H9 (cell line): ENCODE data around the gene MYO1D. TPM values are rescaled to one million over a fixed set of nuclear protein-coding genes. Genes with fewer than 3 reads are reported as not detected.

Experiments used
- DNase-seq: peaks from one replicate; pipeline ENCODE4 v3.0.0-alpha.2; 2017
- H2AFZ ChIP-seq: one replicate; pipeline ENCODE4 v1.6.1; 2013; ENCODE audit warnings: mild to moderate bottlenecking, low read length, control low read depth, moderate library complexity
- H2AK5ac ChIP-seq: 2 replicates; pipeline ENCODE4 v1.6.1; 2013; ENCODE audit warnings: low read length, control low read depth, mixed read lengths; ENCODE audit not compliant: insufficient read length
- H2BK120ac ChIP-seq: one replicate; pipeline ENCODE4 v1.6.1; 2013; ENCODE audit warnings: low read depth, mild to moderate bottlenecking, low read length, control low read depth, inconsistent platforms; ENCODE audit not compliant: poor library complexity, severe bottlenecking
- H2BK12ac ChIP-seq: 2 replicates; pipeline ENCODE4 v1.6.1; 2013; ENCODE audit warnings: low read length, control low read depth, mixed read lengths, low read depth; ENCODE audit not compliant: insufficient read length
- H2BK15ac ChIP-seq: 2 replicates; pipeline ENCODE4 v1.6.1; 2013; ENCODE audit warnings: low read depth, low read length, control low read depth
- H2BK20ac ChIP-seq: one replicate; pipeline ENCODE4 v1.6.1; 2013; ENCODE audit warnings: low read depth, mild to moderate bottlenecking, low read length, control low read depth, inconsistent platforms; ENCODE audit not compliant: poor library complexity, severe bottlenecking
- H2BK5ac ChIP-seq: 2 replicates; pipeline ENCODE4 v1.6.1; 2013; ENCODE audit warnings: low read length, control low read depth, mixed read lengths; ENCODE audit not compliant: insufficient read length
- H3K14ac ChIP-seq: 2 replicates; pipeline ENCODE4 v1.6.1; 2013; ENCODE audit warnings: low read length, control low read depth; ENCODE audit not compliant: insufficient read depth
- H3K18ac ChIP-seq: 2 replicates; pipeline ENCODE4 v1.6.1; 2013; ENCODE audit warnings: low read depth, mild to moderate bottlenecking, mixed read lengths, low read length, control low read depth; ENCODE audit not compliant: insufficient read length
- H3K23ac ChIP-seq: 2 replicates; pipeline ENCODE4 v1.6.1; 2013; ENCODE audit warnings: low read length, control low read depth, mixed read lengths, low read depth; ENCODE audit not compliant: insufficient read length
- H3K23me2 ChIP-seq: 2 replicates; pipeline ENCODE4 v1.6.1; 2013; ENCODE audit warnings: low read depth, mild to moderate bottlenecking, mixed read lengths, low read length, control low read depth; ENCODE audit not compliant: insufficient read length, poor library complexity, severe bottlenecking
- H3K27ac ChIP-seq: 2 replicates; pipeline ENCODE4 v1.5.1; 2013; ENCODE audit warnings: low read length, control low read depth, mixed read lengths, low read depth; ENCODE audit not compliant: insufficient read length
- H3K27me3 ChIP-seq: 2 replicates; pipeline ENCODE4 v1.6.1; 2013; ENCODE audit warnings: low read length, control low read depth, inconsistent platforms; ENCODE audit not compliant: insufficient read depth
- H3K4ac ChIP-seq: 2 replicates; pipeline ENCODE4 v1.6.1; 2013; ENCODE audit warnings: low read depth, mild to moderate bottlenecking, control low read depth, inconsistent platforms, low read length, moderate library complexity
- H3K4me1 ChIP-seq: 2 replicates; pipeline ENCODE4 v1.6.1; 2013; ENCODE audit warnings: low read length, control low read depth, inconsistent platforms; ENCODE audit not compliant: insufficient read depth
- H3K4me2 ChIP-seq: 2 replicates; pipeline ENCODE4 v1.6.1; 2013; ENCODE audit warnings: low read length, control low read depth, mixed read lengths; ENCODE audit not compliant: insufficient read length, insufficient read depth
- H3K56ac ChIP-seq: 2 replicates; pipeline ENCODE4 v1.6.1; 2013; ENCODE audit warnings: low read depth, mild to moderate bottlenecking, mixed read lengths, low read length, control low read depth; ENCODE audit not compliant: insufficient read length
- H3K79me1 ChIP-seq: 2 replicates; pipeline ENCODE4 v1.6.1; 2013; ENCODE audit warnings: low read depth, mild to moderate bottlenecking, moderate library complexity, low read length, control low read depth, inconsistent platforms; ENCODE audit not compliant: insufficient read depth, poor library complexity, severe bottlenecking
- H3K79me2 ChIP-seq: 2 replicates; pipeline ENCODE4 v1.6.1; 2013; ENCODE audit warnings: low read length, control low read depth, inconsistent platforms; ENCODE audit not compliant: insufficient read depth
- H3K9ac ChIP-seq: 2 replicates; pipeline ENCODE4 v1.6.1; 2013; ENCODE audit warnings: low read length, control low read depth, mixed read lengths; ENCODE audit not compliant: insufficient read length; ENCODE audit errors: extremely low read depth
- H3K9me3 ChIP-seq: one replicate; pipeline ENCODE4 v1.6.1; 2013; ENCODE audit warnings: low read depth, low read length, inconsistent platforms; ENCODE audit not compliant: control insufficient read depth
- H3T11ph ChIP-seq: one replicate; pipeline ENCODE4 v1.6.1; 2013; ENCODE audit warnings: mild to moderate bottlenecking, low read length, control low read depth, inconsistent platforms
- H4K20me1 ChIP-seq: one replicate; pipeline ENCODE4 v1.6.1; 2013; ENCODE audit not compliant: control insufficient read depth, insufficient read length, insufficient read depth
- H4K5ac ChIP-seq: 2 replicates; pipeline ENCODE4 v1.6.1; 2013; ENCODE audit warnings: low read depth, mild to moderate bottlenecking, mixed read lengths, low read length, control low read depth; ENCODE audit not compliant: insufficient read length
- H4K8ac ChIP-seq: replicated peaks from 2 replicates; pipeline ENCODE4 v1.6.1; 2013; ENCODE audit warnings: low read length, control low read depth, mixed read lengths, low read depth; ENCODE audit not compliant: insufficient read length
- H4K91ac ChIP-seq: 2 replicates; pipeline ENCODE4 v1.6.1; 2013; ENCODE audit warnings: low read depth, mild to moderate bottlenecking, moderate library complexity, mixed read lengths, low read length, control low read depth; ENCODE audit not compliant: insufficient read length
- H3K27ac Mint-ChIP-seq, 3 experiments: 2 replicates in 2 of 3; 3 replicates in 1 of 3; pipeline ENCODE4 v1.8.0; 2020 to 2021; ENCODE audit warnings: mixed read lengths in 3 of 3, mild to moderate bottlenecking in 1 of 3, moderate library complexity in 1 of 3
- H3K27me3 Mint-ChIP-seq: 2 replicates; pipeline ENCODE4 v1.8.0; 2021; ENCODE audit warnings: low read depth, mild to moderate bottlenecking, moderate library complexity, mixed read lengths
- H3K36me3 Mint-ChIP-seq, 3 experiments: 2 replicates in 2 of 3; 3 replicates in 1 of 3; pipeline ENCODE4 v1.8.0; 2020 to 2021; ENCODE audit warnings: low read depth in 3 of 3, mixed read lengths in 3 of 3; ENCODE audit not compliant: insufficient read depth in 1 of 3
- H3K4me1 Mint-ChIP-seq, 2 experiments: 2 replicates each; pipeline ENCODE4 v1.8.0; 2020; ENCODE audit warnings: mixed read lengths in 2 of 2
- H3K4me3 Mint-ChIP-seq, 2 experiments: 2 replicates in 1 of 2; 3 replicates in 1 of 2; pipeline ENCODE4 v1.8.0; 2020 to 2021; ENCODE audit warnings: mild to moderate bottlenecking in 2 of 2, mixed read lengths in 2 of 2, moderate library complexity in 1 of 2
- H3K9me3 Mint-ChIP-seq, 2 experiments: 2 replicates in 1 of 2; 3 replicates in 1 of 2; pipeline ENCODE4 v1.8.0; 2020; ENCODE audit warnings: mild to moderate bottlenecking in 2 of 2, mixed read lengths in 2 of 2, moderate library complexity in 1 of 2
- CTCF ChIP-seq: fragments of 200-600 bp; sonication (generic); conservative IDR thresholded peaks from 3 replicates; pipeline ENCODE4 v1.8.0; 2021; ENCODE audit warnings: antibody characterized with exemption, mild to moderate bottlenecking
- WGBS: extraction: QIAGEN DNeasy Blood & Tissue Kit; methylation state at CpG from one replicate; pipeline ENCODE4 v1.1.7; 2013; ENCODE audit warnings: missing lambda C conversion rate, low lambda C conversion rate, mixed read lengths; ENCODE audit not compliant: insufficient read length; ENCODE audit errors: extremely low coverage; 5-methylcytosine and 5-hydroxymethylcytosine counted together
- total RNA-seq: library from RNA; stranded (reverse); gene quantifications from 2 replicates; pipeline ENCODE4 v1.2.1, GENCODE V29; 2021

The MYO1D gene
- total RNA-seq, 1 experiment from 2014 or later, result 19.0 TPM

- H3K4me1 Mint-ChIP-seq, result peaks cover 7 to 11% of the 10 kb centered on the region in 2 experiments; a peak in 2 of 4 replicates
- H2BK15ac ChIP-seq, result no peak overlapping the region
Observed at GRCh38 chr17:32588982-32589381, 287.9 kb downstream of the MYO1D start.

More at GRCh38 chr17:32588982-32589381, 287.9 kb downstream of the MYO1D start:
- no peaks in the 10 kb centered on the region for H3K79me1 ChIP-seq
- H3K27ac ChIP-seq, result no peak overlapping the region
- Mint-ChIP-seq H3K27me3 (peaks cover 2% of the 10 kb centered on the region; the same call in 1 of the 2 replicates), H3K9me3 (peaks cover 0 to 3% of the 10 kb centered on the region in 2 experiments; a peak in 2 of 5 replicates), H3K27ac (peak overlapping the region in 1 of 3 experiments; percentile 22; a peak in 1 of 7 replicates), H3K4me3 (no peak overlapping the region), H3K36me3 (peaks cover 0 to 4% (median 3%) of the 10 kb centered on the region in 3 experiments; a peak in 2 of 7 replicates)
- peak; percentile 71 for DNase-seq
- no CpG with 5 or more reads among the region's 6 CpGs for WGBS
- no peak overlapping the region for H2BK5ac ChIP-seq
- no peak overlapping the region for H3T11ph ChIP-seq
- H4K5ac ChIP-seq, result no peak overlapping the region
- no peak overlapping the region for H3K4ac ChIP-seq
- no peaks in the 10 kb centered on the region for H3K27me3 ChIP-seq
- H3K23me2 ChIP-seq, result no peaks in the 10 kb centered on the region
- H2BK120ac ChIP-seq, result no peak overlapping the region
- H2BK20ac ChIP-seq, result no peak overlapping the region
- H3K9me3 ChIP-seq, result no peaks in the 10 kb centered on the region
- no peak overlapping the region for H3K18ac ChIP-seq
- H3K4me1 ChIP-seq, result no peaks in the 10 kb centered on the region
- H3K14ac ChIP-seq, result no peak overlapping the region
- no peak overlapping the region for H3K23ac ChIP-seq
- no peak overlapping the region for H3K56ac ChIP-seq
- no peak overlapping the region for H2AK5ac ChIP-seq
- no peak overlapping the region for H4K91ac ChIP-seq
- H3K9ac ChIP-seq, result no peak overlapping the region
- no peak overlapping the region for H2BK12ac ChIP-seq
- TF ChIP-seq CTCF, result peak; percentile 73
- H2AFZ ChIP-seq, result no peak overlapping the region
- no peak overlapping the region for H4K8ac ChIP-seq
- no peak overlapping the region for H3K4me2 ChIP-seq
- no peaks in the 10 kb centered on the region for H3K79me2 ChIP-seq
- no peaks in the 10 kb centered on the region for H4K20me1 ChIP-seq
